Measurements from ENCODE around the gene ECEL1. TPM values are rescaled to one million over a fixed set of nuclear protein-coding genes. Genes with fewer than 3 reads are reported as not detected.

ECEL1 gene
- total and polyA plus RNA-seq, 9 donors: 0.18 to 0.45 (median 0.33) TPM

GRCh38 chr2:232529806-232530547 lies 42.3 kb upstream of the ECEL1 start:
- DNase-seq: no peak
- no peak overlapping the region for H3K4me3 ChIP-seq (ENCODE audit: low read length)
- no peaks in the 10 kb centered on the region for H3K9me3 ChIP-seq (replicated peaks; ENCODE audit: control insufficient read depth, low read depth, low read length)
- peaks cover 23% of the 10 kb centered on the region for H3K36me3 ChIP-seq (ENCODE audit: control insufficient read depth, insufficient read depth, low read length)
- peaks cover 65% of the 10 kb centered on the region for H3K4me1 ChIP-seq (ENCODE audit: control insufficient read depth, insufficient read depth, low read length)
- no peak overlapping the region for H3K27ac ChIP-seq (ENCODE audit: low read length)
- 83% methylated on average over 15 of the region's 17 CpGs for WGBS (ENCODE audit: insufficient coverage)
- H3K27me3 ChIP-seq (ENCODE audit: control insufficient read depth, insufficient read depth, low read length): peaks cover 9% of the 10 kb centered on the region

- peaks cover 64% of the 10 kb centered on the region for H3K4me1 ChIP-seq (ENCODE audit: control insufficient read depth, insufficient read depth, low read length)
- H3K27ac ChIP-seq (ENCODE audit: low read length): peak overlapping the region; percentile 75
- peaks cover 18% of the 10 kb centered on the region for H3K27me3 ChIP-seq (ENCODE audit: control insufficient read depth, insufficient read depth, low read length)
- peaks cover 12% of the 10 kb centered on the region for H3K36me3 ChIP-seq (ENCODE audit: control insufficient read depth, insufficient read depth, low read length)
- H3K4me3 ChIP-seq (ENCODE audit: low read length): no peak overlapping the region
- H3K9me3 ChIP-seq (replicated peaks; ENCODE audit: control insufficient read depth, low read depth, low read length): no peaks in the 10 kb centered on the region
- DNase-seq: peak; percentile 39
- WGBS (ENCODE audit: insufficient coverage): 64% methylated on average over 8 of the region's 11 CpGs
These were observed 41.3 kb upstream of the ECEL1 start for GRCh38 chr2:232528746-232529460.

GRCh38 chr2:232527905-232528470 lies 40.4 kb upstream of the ECEL1 start:
- Histone ChIP-seq H3K9me3 (replicated peaks; ENCODE audit: control insufficient read depth, low read depth, low read length) (no peaks in the 10 kb centered on the region), H3K36me3 (ENCODE audit: control insufficient read depth, insufficient read depth, low read length) (peaks cover 10% of the 10 kb centered on the region), H3K4me1 (ENCODE audit: control insufficient read depth, insufficient read depth, low read length) (peaks cover 67% of the 10 kb centered on the region), H3K27ac (ENCODE audit: low read length) (peak overlapping the region; percentile 74), H3K27me3 (ENCODE audit: control insufficient read depth, insufficient read depth, low read length) (peaks cover 27% of the 10 kb centered on the region), H3K4me3 (ENCODE audit: low read length) (no peak overlapping the region)
- DNase-seq: no peak
- 64% methylated on average over 4 of the region's 6 CpGs for WGBS (ENCODE audit: insufficient coverage)

- peaks cover 10% of the 10 kb centered on the region for H3K36me3 ChIP-seq (ENCODE audit: control insufficient read depth, insufficient read depth, low read length)
- peaks cover 70% of the 10 kb centered on the region for H3K4me1 ChIP-seq (ENCODE audit: control insufficient read depth, insufficient read depth, low read length)
- H3K27ac ChIP-seq (ENCODE audit: low read length): peak overlapping the region; percentile 90
- peaks cover 40% of the 10 kb centered on the region for H3K27me3 ChIP-seq (ENCODE audit: control insufficient read depth, insufficient read depth, low read length)
- WGBS (ENCODE audit: insufficient coverage): 37% methylated on average over 4 of the region's 13 CpGs
- DNase-seq: peak; percentile 56
- H3K9me3 ChIP-seq (replicated peaks; ENCODE audit: control insufficient read depth, low read depth, low read length): no peaks in the 10 kb centered on the region
- H3K4me3 ChIP-seq (ENCODE audit: low read length): peak overlapping the region; percentile 51
These were observed 38.8 kb upstream of the ECEL1 start for GRCh38 chr2:232526372-232526941.

- no CpG with 5 or more reads among the region's 18 CpGs for WGBS (ENCODE audit: insufficient coverage)
- DNase-seq: peak; percentile 92
- Histone ChIP-seq H3K4me1 (ENCODE audit: control insufficient read depth, insufficient read depth, low read length) (peaks cover 70% of the 10 kb centered on the region), H3K4me3 (ENCODE audit: low read length) (peak within 1 kb of the TSS; percentile 51), H3K36me3 (ENCODE audit: control insufficient read depth, insufficient read depth, low read length) (peaks cover 8% of the 10 kb centered on the region), H3K27me3 (ENCODE audit: control insufficient read depth, insufficient read depth, low read length) (peaks cover 46% of the 10 kb centered on the region), H3K27ac (ENCODE audit: low read length) (peak within 1 kb of the TSS; percentile 92), H3K9me3 (replicated peaks; ENCODE audit: control insufficient read depth, low read depth, low read length) (no peaks in the 10 kb centered on the region)
These were observed 38.2 kb upstream of the ECEL1 start, which contains the start of gene CHRND for GRCh38 chr2:232525791-232526371. CHRND (plus strand) TSS chr2:232526160; CDS start chr2:232526216, 56 bp downstream.

GRCh38 chr2:232525199-232525598 lies 37.6 kb upstream of the ECEL1 start:
- H3K9me3 ChIP-seq (replicated peaks; ENCODE audit: control insufficient read depth, low read depth, low read length): no peaks in the 10 kb centered on the region
- WGBS (ENCODE audit: insufficient coverage): 79% methylated on average over 6 of the region's 14 CpGs
- no peak overlapping the region for H3K4me3 ChIP-seq (ENCODE audit: low read length)
- H3K27me3 ChIP-seq (ENCODE audit: control insufficient read depth, insufficient read depth, low read length): peaks cover 53% of the 10 kb centered on the region
- DNase-seq: no peak
- H3K4me1 ChIP-seq (ENCODE audit: control insufficient read depth, insufficient read depth, low read length): peaks cover 70% of the 10 kb centered on the region
- H3K36me3 ChIP-seq (ENCODE audit: control insufficient read depth, insufficient read depth, low read length): peaks cover 8% of the 10 kb centered on the region
- peak overlapping the region; percentile 92 for H3K27ac ChIP-seq (ENCODE audit: low read length)

- Histone ChIP-seq H3K4me1 (ENCODE audit: control insufficient read depth, insufficient read depth, low read length) (peaks cover 68% of the 10 kb centered on the region), H3K9me3 (replicated peaks; ENCODE audit: control insufficient read depth, low read depth, low read length) (no peaks in the 10 kb centered on the region), H3K4me3 (ENCODE audit: low read length) (no peak overlapping the region), H3K27me3 (ENCODE audit: control insufficient read depth, insufficient read depth, low read length) (peaks cover 55% of the 10 kb centered on the region), H3K27ac (ENCODE audit: low read length) (peak overlapping the region; percentile 92), H3K36me3 (ENCODE audit: control insufficient read depth, insufficient read depth, low read length) (peaks cover 8% of the 10 kb centered on the region)
- WGBS (ENCODE audit: insufficient coverage): 60% methylated on average over 4 of the region's 6 CpGs
- no peak for DNase-seq
These were observed 37.1 kb upstream of the ECEL1 start for GRCh38 chr2:232524771-232525170.

- Histone ChIP-seq H3K9me3 (replicated peaks; ENCODE audit: control insufficient read depth, low read depth, low read length) (no peaks in the 10 kb centered on the region), H3K4me1 (ENCODE audit: control insufficient read depth, insufficient read depth, low read length) (peaks cover 60% of the 10 kb centered on the region), H3K36me3 (ENCODE audit: control insufficient read depth, insufficient read depth, low read length) (peaks cover 8% of the 10 kb centered on the region), H3K4me3 (ENCODE audit: low read length) (peak overlapping the region; percentile 44), H3K27ac (ENCODE audit: low read length) (peak overlapping the region; percentile 92), H3K27me3 (ENCODE audit: control insufficient read depth, insufficient read depth, low read length) (peaks cover 59% of the 10 kb centered on the region)
- under 1% methylated on average over 73 of the region's 75 CpGs for WGBS (ENCODE audit: insufficient coverage)
- DNase-seq: peak; percentile 63
These were observed 36.3 kb upstream of the ECEL1 start for GRCh38 chr2:232523682-232524597.

- H3K27me3 ChIP-seq (ENCODE audit: control insufficient read depth, insufficient read depth, low read length): peaks cover 64% of the 10 kb centered on the region
- peaks cover 5% of the 10 kb centered on the region for H3K36me3 ChIP-seq (ENCODE audit: control insufficient read depth, insufficient read depth, low read length)
- DNase-seq: no peak
- peaks cover 54% of the 10 kb centered on the region for H3K4me1 ChIP-seq (ENCODE audit: control insufficient read depth, insufficient read depth, low read length)
- H3K27ac ChIP-seq (ENCODE audit: low read length): peak overlapping the region; percentile 35
- peak overlapping the region; percentile 44 for H3K4me3 ChIP-seq (ENCODE audit: low read length)
- 18% methylated on average over 14 of the region's 16 CpGs for WGBS (ENCODE audit: insufficient coverage)
- H3K9me3 ChIP-seq (replicated peaks; ENCODE audit: control insufficient read depth, low read depth, low read length): no peaks in the 10 kb centered on the region
These were observed 35.7 kb upstream of the ECEL1 start for GRCh38 chr2:232523402-232523681.

Data from muscle of leg (tissue), 11 donors.